ENCODE measurements around the gene LSM2.

- no peak for TF ChIP-seq CTCF (IDR thresholded peaks at IDR 0.05; ENCODE audit: poor library complexity, severe bottlenecking)
- TF ChIP-seq EZH2 (IDR thresholded peaks at IDR 0.05; ENCODE audit: borderline replicate concordance, insufficient read depth, low read length, poor library complexity, severe bottlenecking), result no peak
- no peak for TF ChIP-seq RAD21 (conservative IDR thresholded peaks at IDR 0.05)
- no peak for TF ChIP-seq REST (IDR thresholded peaks at IDR 0.05; ENCODE audit: borderline replicate concordance)
- TF ChIP-seq EP300 (conservative IDR thresholded peaks at IDR 0.05; ENCODE audit: poor library complexity, severe bottlenecking), result no peak
- TF ChIP-seq POLR2AphosphoS5 (IDR thresholded peaks at IDR 0.05), result no peak
- TF ChIP-seq SMC3 (conservative IDR thresholded peaks at IDR 0.05; ENCODE audit: poor library complexity), result no peak
Observed at GRCh38 chr6:31761343-31761742, 45.4 kb downstream of the LSM2 start.
